ENCODE measurements around the gene TUNAR.

TUNAR gene

GRCh38 chr14:95943699-95944098, 67.1 kb downstream of the TUNAR start:
- no peak overlapping the region for H3K4me3 ChIP-seq (ENCODE audit: low read depth in 1 of 2, low read length in 1 of 2)
- H3K36me3 ChIP-seq = no peaks in the 10 kb centered on the region
- H3K27me3 ChIP-seq = no peaks in the 10 kb centered on the region
- no peak for TF ChIP-seq CTCF (IDR thresholded peaks at IDR 0.05)
- H3K27ac ChIP-seq = no peak overlapping the region
- no peaks in the 10 kb centered on the region for H3K9me3 ChIP-seq
- H3K4me1 ChIP-seq (ENCODE audit: control insufficient read depth in 1 of 2, insufficient read depth in 1 of 2, low read depth in 1 of 2, low read length in 1 of 2) = no peaks in the 10 kb centered on the region

- H3K27me3 ChIP-seq = no peaks in the 10 kb centered on the region
- H3K9me3 ChIP-seq = no peaks in the 10 kb centered on the region
- no peaks in the 10 kb centered on the region for H3K4me1 ChIP-seq (ENCODE audit: control insufficient read depth in 1 of 2, insufficient read depth in 1 of 2, low read depth in 1 of 2, low read length in 1 of 2)
These were observed 67.8 kb downstream of the TUNAR start for GRCh38 chr14:95944462-95944861.

GRCh38 chr14:95946867-95947266, 70.2 kb downstream of the TUNAR start:
- Histone ChIP-seq H3K27ac (no peak overlapping the region), H3K36me3 (no peaks in the 10 kb centered on the region), H3K9me3 (no peaks in the 10 kb centered on the region), H3K27me3 (no peaks in the 10 kb centered on the region), H3K4me3 (ENCODE audit: low read depth in 1 of 2, low read length in 1 of 2) (no peak overlapping the region), H3K4me1 (ENCODE audit: control insufficient read depth in 1 of 2, insufficient read depth in 1 of 2, low read depth in 1 of 2, low read length in 1 of 2) (no peaks in the 10 kb centered on the region)
- TF ChIP-seq CTCF (IDR thresholded peaks at IDR 0.05) = no peak

More at GRCh38 chr14:95944462-95944861, 67.8 kb downstream of the TUNAR start:
- TF ChIP-seq CTCF (IDR thresholded peaks at IDR 0.05) = no peak
- no peak overlapping the region for H3K27ac ChIP-seq
- no peaks in the 10 kb centered on the region for H3K36me3 ChIP-seq
- no peak overlapping the region for H3K4me3 ChIP-seq (ENCODE audit: low read depth in 1 of 2, low read length in 1 of 2)

GRCh38 chr14:95948558-95948981, 71.9 kb downstream of the TUNAR start:
- no peaks in the 10 kb centered on the region for H3K9me3 ChIP-seq
- no peak overlapping the region for H3K27ac ChIP-seq
- H3K36me3 ChIP-seq = no peaks in the 10 kb centered on the region
- no peak overlapping the region for H3K4me3 ChIP-seq (ENCODE audit: low read depth in 1 of 2, low read length in 1 of 2)
- H3K27me3 ChIP-seq = no peaks in the 10 kb centered on the region
- no peaks in the 10 kb centered on the region for H3K4me1 ChIP-seq (ENCODE audit: control insufficient read depth in 1 of 2, insufficient read depth in 1 of 2, low read depth in 1 of 2, low read length in 1 of 2)
- TF ChIP-seq CTCF (IDR thresholded peaks at IDR 0.05) = no peak

- H3K9me3 ChIP-seq = no peaks in the 10 kb centered on the region
- no peaks in the 10 kb centered on the region for H3K4me1 ChIP-seq (ENCODE audit: control insufficient read depth in 1 of 2, insufficient read depth in 1 of 2, low read depth in 1 of 2, low read length in 1 of 2)
- TF ChIP-seq CTCF (IDR thresholded peaks at IDR 0.05) = no peak
- H3K27me3 ChIP-seq = no peaks in the 10 kb centered on the region
- H3K36me3 ChIP-seq = no peaks in the 10 kb centered on the region
- H3K4me3 ChIP-seq (ENCODE audit: low read depth in 1 of 2, low read length in 1 of 2) = no peak overlapping the region
- H3K27ac ChIP-seq = no peak overlapping the region
These were observed 74.7 kb downstream of the TUNAR start for GRCh38 chr14:95951359-95951758.
